H1 (cell line): ENCODE results near the gene SLC8B1. TPM values are rescaled to one million over a fixed set of nuclear protein-coding genes. Genes with fewer than 3 reads are reported as not detected.

ENCODE experiments used
- CTCF ChIA-PET: fragments of 300-600 bp; sonication (Branson Sonifier 250); formaldehyde crosslinking; loops from one replicate; lab custom pipeline; 2021; ENCODE audit not compliant: partially characterized antibody; lab: Charles Lee
- POLR2A ChIA-PET: fragments of 300-600 bp; sonication (Branson Sonifier 250); formaldehyde crosslinking; loops from one replicate; lab custom pipeline; 2021; ENCODE audit warnings: inconsistent platforms; ENCODE audit not compliant: partially characterized antibody; lab: Charles Lee
- DNase-seq, 2 experiments: peaks; one replicate each; pipeline versions ENCODE4 v3.0.0 to v3.0.0-alpha.2; 2010 to 2022; ENCODE audit warnings: low spot score in 2 of 2, low read depth in 1 of 2, mixed read lengths in 1 of 2
- FAIRE-seq: peaks from 2 replicates; lab custom pipeline; 2011; peaks lifted over from hg19 to GRCh38; lab: Jason Lieb, UNC
- H2AFZ ChIP-seq: 2 replicates; pipeline ENCODE4 v1.8.1; 2012; ENCODE audit warnings: low read length, inconsistent platforms
- H2AK5ac ChIP-seq: 2 replicates; pipeline ENCODE4 v1.6.1; 2013; ENCODE audit warnings: low read depth, low read length
- H2BK120ac ChIP-seq: replicated peaks from 2 replicates; pipeline ENCODE3; 2013; ENCODE audit warnings: low read depth, low read length, inconsistent platforms
- H2BK12ac ChIP-seq: 2 replicates; pipeline ENCODE4 v1.6.1; 2013; ENCODE audit warnings: low read depth, low read length
- H2BK15ac ChIP-seq: 2 replicates; pipeline ENCODE4 v1.6.1; 2013; ENCODE audit warnings: low read length
- H2BK20ac ChIP-seq: 2 replicates; pipeline ENCODE4 v1.6.1; 2013; ENCODE audit warnings: low read length
- H2BK5ac ChIP-seq: 2 replicates; pipeline ENCODE4 v1.6.1; 2013; ENCODE audit warnings: low read depth, low read length
- H3K14ac ChIP-seq: 2 replicates; pipeline ENCODE4 v1.6.1; 2013; ENCODE audit warnings: inconsistent platforms; ENCODE audit not compliant: insufficient read length
- H3K18ac ChIP-seq: 2 replicates; pipeline ENCODE4 v1.6.1; 2013; ENCODE audit warnings: low read length; ENCODE audit errors: extremely low read depth
- H3K23ac ChIP-seq: 2 replicates; pipeline ENCODE4 v1.6.1; 2013; ENCODE audit warnings: inconsistent platforms; ENCODE audit not compliant: insufficient read length
- H3K23me2 ChIP-seq: 2 replicates; pipeline ENCODE4 v1.6.1; 2013; ENCODE audit warnings: low read depth, low read length
- H3K27ac ChIP-seq: 2 replicates; pipeline ENCODE4 v1.6.1; 2011; ENCODE audit warnings: low read depth, low read length, inconsistent platforms
- H3K27me3 ChIP-seq, 4 experiments: replicated peaks in 1 of 4; 1 replicate in 1 of 4; 2 replicates in 3 of 4; pipeline versions ENCODE4 v1.6.1 to v1.8.1; 2011 to 2013; ENCODE audit warnings: low read length in 3 of 4, mild to moderate bottlenecking in 3 of 4, inconsistent platforms in 2 of 4, mixed read lengths in 2 of 4, moderate library complexity in 1 of 4; ENCODE audit not compliant: control insufficient read depth in 3 of 4, insufficient read depth in 3 of 4; ENCODE audit errors: extremely low read depth in 1 of 4
- H3K36me3 ChIP-seq, 4 experiments: 2 replicates each; pipeline versions ENCODE4 v1.6.1 to v1.8.1; 2011 to 2013; ENCODE audit warnings: mild to moderate bottlenecking in 4 of 4, low read length in 3 of 4, moderate library complexity in 2 of 4, control low read depth in 1 of 4, inconsistent platforms in 1 of 4; ENCODE audit not compliant: insufficient read depth in 4 of 4, control insufficient read depth in 2 of 4
- H3K4ac ChIP-seq: replicated peaks from 2 replicates; pipeline ENCODE3; 2013; ENCODE audit warnings: low read length, low read depth, mixed read lengths, inconsistent platforms; ENCODE audit not compliant: insufficient read length
- H3K4me1 ChIP-seq, 4 experiments: replicated peaks in 1 of 4; 1 replicate in 1 of 4; 2 replicates in 3 of 4; pipeline versions ENCODE4 v1.6.1 to v1.8.1; 2011 to 2013; ENCODE audit warnings: low read length in 3 of 4, inconsistent platforms in 2 of 4, mixed read lengths in 1 of 4; ENCODE audit not compliant: insufficient read depth in 4 of 4, control insufficient read depth in 3 of 4
- H3K4me2 ChIP-seq, 2 experiments: 2 replicates each; pipeline versions ENCODE4 v1.6.1 to v1.8.1; 2011 to 2013; ENCODE audit warnings: low read depth in 2 of 2, low read length in 2 of 2, control low read depth in 1 of 2, inconsistent platforms in 1 of 2, mild to moderate bottlenecking in 1 of 2; ENCODE audit not compliant: insufficient read depth in 1 of 2
- H3K4me3 ChIP-seq, 4 experiments: fragments of 200-600, 300-600 bp in 1 of 4; sonication (generic), shearing (Covaris generic), sonication (Bioruptor Twin) in 1 of 4; 2 replicates each; pipeline versions ENCODE4 v1.5.1 to v1.8.1; 2011 to 2016; ENCODE audit warnings: low read length in 4 of 4, low read depth in 3 of 4, control low read depth in 2 of 4, inconsistent platforms in 2 of 4, mild to moderate bottlenecking in 2 of 4, mixed read lengths in 1 of 4, moderate library complexity in 1 of 4; ENCODE audit not compliant: insufficient read depth in 2 of 4; ENCODE audit errors: extremely low read depth in 1 of 4
- H3K56ac ChIP-seq: replicated peaks from 2 replicates; pipeline ENCODE3; 2013; ENCODE audit warnings: low read depth, mild to moderate bottlenecking, mixed read lengths, low read length, inconsistent platforms; ENCODE audit not compliant: insufficient read length
- H3K79me1 ChIP-seq: 2 replicates; pipeline ENCODE4 v1.6.1; 2013; ENCODE audit warnings: low read depth, low read length, control low read depth
- H3K79me2 ChIP-seq, 2 experiments: 2 replicates each; pipeline versions ENCODE4 v1.6.1 to v1.8.1; 2012 to 2013; ENCODE audit warnings: low read length in 2 of 2, mild to moderate bottlenecking in 2 of 2, inconsistent platforms in 1 of 2; ENCODE audit not compliant: insufficient read depth in 2 of 2, control insufficient read depth in 1 of 2
- H3K9ac ChIP-seq, 4 experiments: replicated peaks in 1 of 4; 1 replicate in 1 of 4; 2 replicates in 3 of 4; pipeline versions ENCODE4 v1.6.1 to v1.8.1; 2011 to 2013; ENCODE audit warnings: low read depth in 3 of 4, low read length in 3 of 4, control low read depth in 2 of 4, mild to moderate bottlenecking in 2 of 4, moderate library complexity in 2 of 4, inconsistent platforms in 1 of 4; ENCODE audit errors: extremely low read depth in 1 of 4
- H3K9me3 ChIP-seq, 2 experiments: 2 replicates each; pipeline versions ENCODE4 v1.6.1 to v1.8.1; 2012 to 2013; ENCODE audit warnings: mild to moderate bottlenecking in 2 of 2, moderate library complexity in 2 of 2, control low read depth in 1 of 2, inconsistent platforms in 1 of 2, low read depth in 1 of 2, low read length in 1 of 2, mixed read lengths in 1 of 2; ENCODE audit not compliant: insufficient read depth in 2 of 2
- H4K20me1 ChIP-seq, 2 experiments: replicated peaks in 1 of 2; 2 replicates each; pipeline versions ENCODE3 to v1.8.1; 2011 to 2013; ENCODE audit warnings: inconsistent platforms in 2 of 2, low read length in 2 of 2, mild to moderate bottlenecking in 1 of 2; ENCODE audit not compliant: insufficient read depth in 2 of 2, control insufficient read depth in 1 of 2
- H4K5ac ChIP-seq: 2 replicates; pipeline ENCODE4 v1.6.1; 2013; ENCODE audit warnings: low read length, low read depth, mixed read lengths, inconsistent platforms; ENCODE audit not compliant: insufficient read length
- H4K8ac ChIP-seq: 2 replicates; pipeline ENCODE4 v1.8.0; 2013; ENCODE audit warnings: mild to moderate bottlenecking, moderate library complexity, low read length, inconsistent platforms; ENCODE audit not compliant: insufficient read depth; ENCODE audit errors: extremely low read depth
- H4K91ac ChIP-seq: replicated peaks from 2 replicates; pipeline ENCODE3; 2013; ENCODE audit warnings: low read length, mixed read lengths, inconsistent platforms; ENCODE audit not compliant: insufficient read length
- PHF8 ChIP-seq: fragments of 200-600 bp; sonication (generic); conservative IDR thresholded peaks from 2 replicates; pipeline ENCODE4 v1.7.1; 2012; ENCODE audit warnings: low read depth, mild to moderate bottlenecking, inconsistent platforms, low read length, moderate library complexity
- RAD21 ChIP-seq, 2 experiments: IDR thresholded peaks in 1 of 2; conservative IDR thresholded peaks in 1 of 2; 2 replicates each; pipeline ENCODE4 v1.6.1; 2011; ENCODE audit warnings: low read depth in 2 of 2, low read length in 2 of 2, improper control_type of control experiment in 1 of 2, inconsistent platforms in 1 of 2, mild to moderate bottlenecking in 1 of 2, moderate library complexity in 1 of 2
- WGBS, 2 experiments: shearing (Covaris generic) in 1 of 2; methylation state at CpG; one replicate each; pipeline versions ENCODE4 v1.1.6 to v1.1.7; 2013 to 2015; ENCODE audit warnings: low lambda C conversion rate in 2 of 2, mixed read lengths in 2 of 2, inconsistent platforms in 1 of 2, low coverage in 1 of 2, missing lambda C conversion rate in 1 of 2; ENCODE audit not compliant: insufficient replicate concordance in 2 of 2, insufficient coverage in 1 of 2, insufficient read length in 1 of 2; ENCODE audit errors: extremely low coverage in 1 of 2, missing lambda C conversion rate in 1 of 2; 5-methylcytosine and 5-hydroxymethylcytosine counted together
- polyA plus RNA-seq, 7 experiments: library from polyadenylated mRNA; depleted of rRNA in 3 of 7; stranded (reverse) in 5 of 7; unstranded in 2 of 7; fragments of >200 nt in 5 of 7; fragments of 200-250 nt in 2 of 7; gene quantifications; 1 replicate in 5 of 7; 2 replicates in 1 of 7; 4 replicates in 1 of 7; pipeline versions ENCODE4 v1.2.1 to v1.2.3, GENCODE V29; 2011 to 2013; ENCODE audit warnings: missing spikeins in 2 of 7, mixed read lengths in 2 of 7
- total RNA-seq: library from RNA; stranded (reverse); fragmentation: NEBNext Ultra II Directional; extraction: Animal tissue kit (Norgen Biotek cat#: 25700); gene quantifications from 2 replicates; pipeline ENCODE4 v1.2.1, GENCODE V29; 2021

SLC8B1 gene
- total and polyA plus RNA-seq, 2 of the 8 experiments (the other 6 are each of a cell fraction or from before 2014, with no cell fraction given) = 11.2 to 19.1 TPM

DNA sequence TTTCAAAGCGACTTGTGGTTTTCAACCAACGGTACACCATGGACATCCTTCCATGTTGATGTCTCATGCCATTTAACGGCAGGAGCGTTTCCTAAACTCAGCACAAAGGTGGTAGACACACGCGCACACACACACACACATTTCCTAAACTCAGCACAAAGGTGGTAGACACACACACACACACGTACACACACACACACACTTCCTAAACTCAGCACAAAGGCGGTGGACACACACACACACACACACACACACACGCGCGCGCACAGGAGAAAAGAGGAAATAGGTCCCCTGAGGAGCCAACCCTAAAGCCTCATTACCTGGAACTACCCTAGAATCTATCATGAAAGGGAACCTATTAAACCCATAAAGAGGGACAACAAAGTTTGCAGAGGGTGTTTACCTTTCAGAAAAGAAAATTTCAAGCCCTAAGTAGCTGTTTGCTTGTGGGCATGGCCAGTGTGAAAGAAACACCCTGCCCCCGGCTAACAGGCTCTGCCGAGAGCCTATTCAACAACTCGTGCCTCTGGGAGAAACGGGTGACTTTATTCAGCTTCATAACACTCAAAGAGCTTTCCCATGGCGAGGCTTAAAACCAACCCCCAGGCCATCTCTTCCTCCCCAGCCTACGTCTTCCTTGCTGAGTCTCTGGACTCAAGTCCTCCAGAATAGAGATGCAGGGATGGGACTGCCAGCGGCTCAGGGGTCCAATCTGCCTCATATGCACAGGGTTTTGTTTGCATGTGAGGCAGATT is 31.8 kb downstream of the SLC8B1 start:
- WGBS, 2 experiments = 86% methylated on average over 19 of the region's 19 CpGs; no CpG with 5 or more reads in 1 of the 2 experiments
- FAIRE-seq = no peak

More for the DNA sequence above, 31.8 kb downstream of the SLC8B1 start:
- H2AFZ ChIP-seq = no peak overlapping the region
- no peak overlapping the region for H3K14ac ChIP-seq
- H3K4me2 ChIP-seq = no peak overlapping the region
- H3K4ac ChIP-seq = no peak overlapping the region
- no peak overlapping the region for H4K5ac ChIP-seq
- H3K36me3 ChIP-seq = no peaks in the 10 kb centered on the region; a peak in 2 of 8 replicates
- no peak overlapping the region for H3K9ac ChIP-seq
- H4K8ac ChIP-seq = no peak overlapping the region
- no peak overlapping the region for H3K56ac ChIP-seq
- H2AK5ac ChIP-seq = no peak overlapping the region
- no peak overlapping the region for H2BK15ac ChIP-seq
- H4K20me1 ChIP-seq = no peaks in the 10 kb centered on the region
- H2BK5ac ChIP-seq = no peak overlapping the region
- H4K91ac ChIP-seq = no peak overlapping the region
- H3K18ac ChIP-seq = no peak overlapping the region
- H3K79me2 ChIP-seq = no peaks in the 10 kb centered on the region
- no peak overlapping the region for H2BK120ac ChIP-seq
- no peak overlapping the region for H2BK20ac ChIP-seq
- CTCF ChIA-PET = interaction anchor here (1.0 to 1.6 kb wide), 6 partner anchors 11 to 125 kb away, joined by 3 to 5 read pairs (median 3); no protein-coding TSS in a partner anchor
- peaks cover 0 to 13% (median 8%) of the 10 kb centered on the region in 4 experiments; a peak in 5 of 7 replicates for H3K4me1 ChIP-seq
- POLR2A ChIA-PET = interaction anchor here (0.7 to 1.6 kb wide), 2 partner anchors 14 to 20 kb away, joined by 3 read pairs; no protein-coding TSS in a partner anchor
- no peak for DNase-seq
- TF ChIP-seq RAD21 (IDR thresholded peaks at IDR 0.05 in 1 of 2, conservative IDR thresholded peaks at IDR 0.05 in 1 of 2; ENCODE audit: low read depth in 2 of 2, low read length in 2 of 2) (no peak), PHF8 (no peak)
- no peaks in the 10 kb centered on the region for H3K9me3 ChIP-seq
- H3K23me2 ChIP-seq = peaks cover 1% of the 10 kb centered on the region; the same call in 1 of the 2 replicates
- H3K27ac ChIP-seq = no peak overlapping the region
- no peaks in the 10 kb centered on the region for H3K79me1 ChIP-seq
- H3K23ac ChIP-seq = no peak overlapping the region
- no peaks in the 10 kb centered on the region for H3K27me3 ChIP-seq
- no peak overlapping the region for H3K4me3 ChIP-seq
- H2BK12ac ChIP-seq = no peak overlapping the region; the same call in 1 of the 2 replicates
